Right lobe of liver (tissue), 4 donors: ENCODE measurements around the gene SP5.

Experiments used
- CTCF ChIP-seq, 4 donors: fragments of 200-600 bp in 3 of 4; fragments of 450-650 bp in 1 of 4; IDR thresholded peaks; one replicate each; pipeline versions ENCODE4 v1.5.1 to v1.8.0; 2016 to 2022; ENCODE audit warnings: antibody characterized with exemption in 4 of 4, mild to moderate bottlenecking in 2 of 4
- POLR2A ChIP-seq: fragments of 450-650 bp; IDR thresholded peaks from one replicate; pipeline ENCODE4 v1.6.1; 2017; ENCODE audit warnings: antibody characterized with exemption, mild to moderate bottlenecking
- donor health status: DM: no; HTN: no; CAD: no.
- donor health status: DM: no; HTN: no; CAD: no.
- donor health status: DM: no; HTN: yes; CAD: no.

DNA sequence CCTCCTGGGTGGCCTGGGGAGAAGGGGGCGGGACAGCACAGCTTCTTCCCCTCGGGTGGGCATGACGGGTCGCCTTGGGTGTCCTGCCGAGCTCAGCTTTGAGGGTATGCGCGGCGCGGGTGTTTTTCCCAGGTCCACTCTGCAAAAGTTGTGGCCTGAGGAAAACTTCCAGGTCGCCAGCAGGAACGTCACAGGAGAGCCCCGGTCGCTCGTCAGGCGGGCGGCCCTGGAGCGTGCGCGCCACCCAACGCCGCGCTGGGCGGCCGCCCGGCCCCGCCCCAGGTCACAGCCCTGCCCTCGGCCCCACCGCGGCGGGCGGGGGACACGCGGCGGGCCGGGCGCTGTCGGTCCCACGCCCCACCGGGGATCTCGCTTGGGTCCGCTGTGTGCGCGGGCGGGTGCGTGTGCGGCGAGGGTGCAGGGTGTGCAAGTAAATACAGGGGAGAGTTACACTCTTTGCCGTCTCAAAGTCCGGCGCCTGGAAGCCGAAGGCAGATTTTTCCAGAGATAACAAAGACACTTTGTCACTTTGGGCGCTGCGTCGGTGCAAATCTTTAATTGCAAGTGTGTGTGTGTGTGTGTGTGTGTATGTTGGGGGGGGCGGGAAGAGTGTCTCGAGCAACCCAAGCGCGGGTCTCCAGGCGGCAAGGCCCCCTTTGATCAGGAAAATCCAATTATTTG, 616 bp upstream of the SP5 start:
- TF ChIP-seq CTCF (IDR thresholded peaks at IDR 0.05) (no peak), POLR2A (peak; percentile 54)
